PC-9 (cell line): Measurements from ENCODE around the gene FAM163A. TPM values are rescaled to one million over a fixed set of nuclear protein-coding genes. Genes with fewer than 3 reads are reported as not detected.

ENCODE experiments used
- BruUV-seq: library from RNA; stranded (reverse); fragments of 400-500 nt; replicated peaks from 2 replicates; lab custom pipeline; 2021; lab: Mats Ljungman, UMichigan
- CTCF ChIA-PET: fragments of 300-600 bp; sonication (Branson Sonifier 250); formaldehyde crosslinking; loops from one replicate; lab custom pipeline; 2022; ENCODE audit warnings: antibody characterized with exemption; lab: Charles Lee
- POLR2A ChIA-PET: fragments of 300-600 bp; sonication (Branson Sonifier 250); formaldehyde crosslinking; loops from one replicate; lab custom pipeline; 2022; ENCODE audit warnings: antibody characterized with exemption; ENCODE audit not compliant: unreplicated experiment; lab: Charles Lee
- DNase-seq, 2 experiments: peaks; one replicate each; pipeline versions ENCODE4 v3.0.0 to v3.0.0-alpha.2; 2015 to 2022; ENCODE audit warnings: mixed read lengths in 1 of 2
- H2AFZ ChIP-seq: fragments of 200-600 bp; sonication (generic); 2 replicates; pipeline ENCODE4 v1.8.1; 2017; ENCODE audit warnings: antibody characterized with exemption
- H3F3A ChIP-seq: fragments of 200-600 bp; sonication (generic); 2 replicates; pipeline ENCODE4 v1.8.1; 2017; ENCODE audit warnings: antibody characterized with exemption, mild to moderate bottlenecking, low read depth; ENCODE audit not compliant: insufficient read depth
- H3K27ac ChIP-seq: fragments of 200-600 bp; sonication (generic); 2 replicates; pipeline ENCODE4 v1.6.1; 2016; ENCODE audit warnings: mixed run types
- H3K27me3 ChIP-seq: fragments of 200-600 bp; sonication (generic); 2 replicates; pipeline ENCODE4 v1.6.1; 2016; ENCODE audit warnings: low read depth, mixed run types; ENCODE audit not compliant: insufficient read depth
- H3K36me3 ChIP-seq: fragments of 200-600 bp; sonication (generic); 2 replicates; pipeline ENCODE4 v1.6.1; 2016; ENCODE audit warnings: low read depth, mixed run types
- H3K4me1 ChIP-seq: fragments of 200-600 bp; sonication (generic); replicated peaks from 2 replicates; pipeline ENCODE4 v1.6.1; 2016; ENCODE audit warnings: mixed run types; ENCODE audit not compliant: insufficient read depth
- H3K4me2 ChIP-seq: fragments of 200-600 bp; sonication (generic); 2 replicates; pipeline ENCODE4 v1.6.1; 2017; ENCODE audit warnings: mixed run types
- H3K4me3 ChIP-seq: fragments of 200-600 bp; sonication (generic); 2 replicates; pipeline ENCODE4 v1.6.1; 2016; ENCODE audit warnings: mixed run types
- H3K79me2 ChIP-seq: fragments of 200-600 bp; sonication (generic); 2 replicates; pipeline ENCODE4 v1.6.1; 2017; ENCODE audit warnings: low read depth, mixed run types
- H3K9me2 ChIP-seq: fragments of 200-600 bp; sonication (generic); 2 replicates; pipeline ENCODE4 v1.8.1; 2017; ENCODE audit warnings: mild to moderate bottlenecking; ENCODE audit not compliant: insufficient read depth
- H3K9me3 ChIP-seq: fragments of 200-600 bp; sonication (generic); 2 replicates; pipeline ENCODE4 v1.8.1; 2016; ENCODE audit warnings: low read depth; ENCODE audit not compliant: insufficient read depth
- H4K20me1 ChIP-seq: fragments of 200-600 bp; sonication (generic); 2 replicates; pipeline ENCODE4 v1.8.1; 2017; ENCODE audit not compliant: insufficient read depth
- EZH2 ChIP-seq: fragments of 200-600 bp; sonication (generic); IDR thresholded peaks from 2 replicates; pipeline ENCODE4 v1.8.0; 2017; ENCODE audit warnings: antibody characterized with exemption, low read depth
- intact Hi-C: fragments of 100-400 bp; cut with micrococcal nuclease; formaldehyde crosslinking; loops from one replicate; pipeline ENCODE4 v1.10.0; 2022; ENCODE audit not compliant: unreplicated experiment
- total RNA-seq: library from RNA; stranded (reverse); gene quantifications from 2 replicates; pipeline ENCODE4 v1.2.3, GENCODE V29; 2021
- TF ChIP-seq, protein P1 (sequence below): fragments of 200-600 bp; sonication (generic); conservative IDR thresholded peaks from 2 replicates; pipeline ENCODE4 v1.6.1; 2017; ENCODE audit warnings: mixed run types, antibody characterized with exemption, mild to moderate bottlenecking, moderate library complexity

The FAM163A gene
- total RNA-seq, 1 experiment from 2014 or later = not detected

DNA sequence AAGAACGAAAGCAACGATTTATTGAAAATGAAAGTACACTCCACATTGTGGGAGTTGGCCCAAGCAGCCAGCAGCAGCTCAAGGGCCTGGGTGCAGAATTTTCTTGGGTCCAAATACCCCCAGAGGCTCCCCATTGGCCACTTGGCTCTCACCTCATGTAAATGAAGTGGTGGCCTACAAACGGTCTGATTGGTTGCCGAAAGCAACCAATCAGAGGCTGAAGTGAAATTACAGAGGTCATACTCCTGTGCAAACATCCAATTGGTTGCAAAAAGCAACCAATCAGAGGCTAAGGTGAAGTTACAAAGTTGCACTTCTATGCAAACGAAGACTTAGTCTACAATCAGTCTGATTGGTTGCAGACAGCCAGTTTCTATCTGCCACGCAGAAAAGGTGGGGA, 31.9 kb downstream of the FAM163A start:
- Histone ChIP-seq H3K9me2 (no peaks in the 10 kb centered on the region), H3K79me2 (no peaks in the 10 kb centered on the region), H3K4me1 (no peaks in the 10 kb centered on the region), H3K27ac (no peak overlapping the region), H3K27me3 (no peaks in the 10 kb centered on the region), H3K4me3 (no peak overlapping the region), H3K4me2 (peak overlapping the region; percentile 28), H3F3A (no peaks in the 10 kb centered on the region), H3K36me3 (no peaks in the 10 kb centered on the region), H3K9me3 (no peaks in the 10 kb centered on the region), H4K20me1 (no peaks in the 10 kb centered on the region), H2AFZ (no peak overlapping the region)
- intact Hi-C loops = no loop called here
- DNase-seq = no peak
- CTCF ChIA-PET = no interaction called here
- TF ChIP-seq EZH2 = no peak
- TF ChIP-seq, protein P1, sequence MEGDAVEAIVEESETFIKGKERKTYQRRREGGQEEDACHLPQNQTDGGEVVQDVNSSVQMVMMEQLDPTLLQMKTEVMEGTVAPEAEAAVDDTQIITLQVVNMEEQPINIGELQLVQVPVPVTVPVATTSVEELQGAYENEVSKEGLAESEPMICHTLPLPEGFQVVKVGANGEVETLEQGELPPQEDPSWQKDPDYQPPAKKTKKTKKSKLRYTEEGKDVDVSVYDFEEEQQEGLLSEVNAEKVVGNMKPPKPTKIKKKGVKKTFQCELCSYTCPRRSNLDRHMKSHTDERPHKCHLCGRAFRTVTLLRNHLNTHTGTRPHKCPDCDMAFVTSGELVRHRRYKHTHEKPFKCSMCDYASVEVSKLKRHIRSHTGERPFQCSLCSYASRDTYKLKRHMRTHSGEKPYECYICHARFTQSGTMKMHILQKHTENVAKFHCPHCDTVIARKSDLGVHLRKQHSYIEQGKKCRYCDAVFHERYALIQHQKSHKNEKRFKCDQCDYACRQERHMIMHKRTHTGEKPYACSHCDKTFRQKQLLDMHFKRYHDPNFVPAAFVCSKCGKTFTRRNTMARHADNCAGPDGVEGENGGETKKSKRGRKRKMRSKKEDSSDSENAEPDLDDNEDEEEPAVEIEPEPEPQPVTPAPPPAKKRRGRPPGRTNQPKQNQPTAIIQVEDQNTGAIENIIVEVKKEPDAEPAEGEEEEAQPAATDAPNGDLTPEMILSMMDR = no peak
- POLR2A ChIA-PET = no interaction called here
- BruUV-seq = no TSS peak

DNA sequence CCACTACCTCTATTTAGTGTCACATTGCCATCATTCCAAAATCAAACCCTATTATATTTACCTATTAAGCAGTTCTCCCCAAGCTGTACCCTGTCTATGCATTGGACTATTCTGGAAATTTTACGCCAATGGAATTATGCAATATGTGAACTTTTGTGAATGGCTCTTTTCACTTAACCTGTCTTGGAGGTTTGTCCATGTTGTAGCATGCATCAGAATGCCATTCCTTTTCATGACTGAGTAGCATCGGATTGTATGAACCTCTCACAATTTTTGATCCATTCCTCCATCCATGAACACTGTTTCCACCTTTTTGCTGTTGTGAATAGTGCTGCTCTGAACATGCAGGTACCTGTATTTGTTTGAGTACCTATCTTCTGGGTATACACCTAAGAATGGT, 33.7 kb downstream of the FAM163A start:
- Histone ChIP-seq H3K4me3 (no peak overlapping the region), H3K4me2 (no peak overlapping the region), H3K4me1 (no peaks in the 10 kb centered on the region), H2AFZ (no peak overlapping the region), H3K27me3 (no peaks in the 10 kb centered on the region), H3K27ac (no peak overlapping the region), H3K9me3 (no peaks in the 10 kb centered on the region), H4K20me1 (no peaks in the 10 kb centered on the region), H3K36me3 (no peaks in the 10 kb centered on the region), H3F3A (no peaks in the 10 kb centered on the region), H3K79me2 (no peaks in the 10 kb centered on the region), H3K9me2 (no peaks in the 10 kb centered on the region)
- DNase-seq = no peak
- ChIA-PET CTCF (no interaction called here), POLR2A (no interaction called here)
- intact Hi-C loops = no loop called here
- TF ChIP-seq, protein P1 = no peak
- TF ChIP-seq EZH2 = no peak
- no TSS peak for BruUV-seq

DNA sequence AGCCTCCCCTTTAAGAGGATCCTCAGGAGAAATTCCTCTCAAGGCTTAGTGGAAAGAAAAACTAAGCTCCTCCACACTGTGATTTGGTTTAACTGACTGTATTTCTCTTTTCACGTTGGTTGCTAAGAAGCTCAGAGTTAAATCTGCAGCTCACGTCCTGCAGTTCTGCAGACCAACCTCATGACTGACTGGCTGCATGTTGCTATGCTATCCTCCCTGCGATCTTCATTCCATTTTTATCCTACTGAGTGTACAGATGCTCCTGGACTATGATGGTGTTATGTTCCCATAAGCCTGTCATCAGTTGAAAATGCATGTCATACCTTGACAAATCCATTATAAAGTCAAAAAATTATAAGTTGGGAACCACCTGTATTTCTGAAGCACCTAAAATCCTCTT, 34.6 kb downstream of the FAM163A start:
- Histone ChIP-seq H3K27me3 (peaks cover 1% of the 10 kb centered on the region; the same call in 1 of the 2 replicates), H3K4me2 (no peak overlapping the region), H3K9me3 (no peaks in the 10 kb centered on the region), H4K20me1 (no peaks in the 10 kb centered on the region), H2AFZ (no peak overlapping the region), H3K27ac (no peak overlapping the region), H3K36me3 (no peaks in the 10 kb centered on the region), H3K4me3 (no peak overlapping the region), H3K79me2 (no peaks in the 10 kb centered on the region), H3K4me1 (no peaks in the 10 kb centered on the region), H3F3A (no peaks in the 10 kb centered on the region), H3K9me2 (no peaks in the 10 kb centered on the region)
- no TSS peak for BruUV-seq
- CTCF ChIA-PET = no interaction called here
- DNase-seq = no peak
- intact Hi-C loops = no loop called here
- TF ChIP-seq, protein P1 = no peak
- no peak for TF ChIP-seq EZH2
- POLR2A ChIA-PET = no interaction called here
